Right lobe of liver (tissue), 6 donors: ENCODE data around the gene CPED1. TPM values are rescaled to one million over a fixed set of nuclear protein-coding genes. Genes with fewer than 3 reads are reported as not detected.

ENCODE experiments used
- ATAC-seq, 4 donors: fragments of 200-7000 bp; cut with Tn5 transposase; one replicate each; pipeline ENCODE4 v1.9.1; 2020; ENCODE audit warnings: mild to moderate bottlenecking in 4 of 4, moderate library complexity in 4 of 4
- DNase-seq, 3 donors: peaks; one replicate each; pipeline ENCODE4 v3.0.0-alpha.2; 2020
- H3K27ac ChIP-seq, 3 donors: fragments of 200-600 bp; one replicate each; pipeline ENCODE4 v1.8.0; 2022
- H3K27me3 ChIP-seq, 2 donors: fragments of 200-600 bp; one replicate each; pipeline ENCODE4 v1.8.0; 2022
- H3K36me3 ChIP-seq, 4 donors: fragments of 200-600 bp; sonication (generic) in 1 of 4; one replicate each; pipeline versions ENCODE4 v1.5.1 to v1.8.0; 2017 to 2022; ENCODE audit warnings: control low read depth in 1 of 4
- H3K4me1 ChIP-seq, 4 donors: fragments of 200-600 bp; sonication (generic) in 1 of 4; one replicate each; pipeline versions ENCODE4 v1.5.1 to v1.8.0; 2017 to 2022; ENCODE audit warnings: control low read depth in 1 of 4
- H3K4me3 ChIP-seq, 3 donors: fragments of 200-600 bp; one replicate each; pipeline ENCODE4 v1.8.0; 2022
- H3K9me3 ChIP-seq, 4 donors: fragments of 200-600 bp; sonication (generic) in 1 of 4; one replicate each; pipeline versions ENCODE4 v1.5.1 to v1.8.0; 2017 to 2022; ENCODE audit warnings: control low read depth in 1 of 4
- POLR2A ChIP-seq: fragments of 450-650 bp; IDR thresholded peaks from one replicate; pipeline ENCODE4 v1.6.1; 2017; ENCODE audit warnings: antibody characterized with exemption, mild to moderate bottlenecking
- WGBS: methylation state at CpG from one replicate; pipeline ENCODE4 v1.1.6; 2018; ENCODE audit warnings: low coverage, low lambda C conversion rate; ENCODE audit not compliant: insufficient coverage; ENCODE audit errors: missing lambda C conversion rate; 5-methylcytosine and 5-hydroxymethylcytosine counted together
- intact Hi-C, 2 donors: fragments of 100-400 bp; cut with DNase I; formaldehyde crosslinking; loops; one replicate each; pipeline versions ENCODE4 v1.11.2 to v1.14.1; 2022
- total RNA-seq, 6 experiments: library from RNA; depleted of rRNA in 2 of 6; stranded (reverse); fragments of >200 nt in 2 of 6; fragmentation: NEBNext Ultra II Directional in 3 of 6; extraction: Animal tissue kit (Norgen Biotek cat#: 25700) in 3 of 6; gene quantifications; one replicate each; pipeline versions ENCODE4 v1.1.0 to v1.2.4, GENCODE V29; 2016 to 2023
- TF ChIP-seq, protein P1 (sequence below), 4 donors: fragments of 200-600 bp in 3 of 4; fragments of 450-650 bp in 1 of 4; IDR thresholded peaks; one replicate each; pipeline versions ENCODE4 v1.5.1 to v1.8.0; 2016 to 2022; ENCODE audit warnings: antibody characterized with exemption in 4 of 4, mild to moderate bottlenecking in 2 of 4
- donor health status: DM: no; HTN: yes; CAD: no.
- donor health status: DM: no; HTN: no; CAD: no.
- donor health status: DM: no; HTN: no; CAD: no.
- donor health status: DM: no; HTN: yes; CAD: no.
- donor health status: DM: no; HTN: yes; CAD: no.

Gene CPED1
- total RNA-seq, 6 experiments from 2014 or later = 24.3 to 45.8 (median 34.9) TPM

DNA sequence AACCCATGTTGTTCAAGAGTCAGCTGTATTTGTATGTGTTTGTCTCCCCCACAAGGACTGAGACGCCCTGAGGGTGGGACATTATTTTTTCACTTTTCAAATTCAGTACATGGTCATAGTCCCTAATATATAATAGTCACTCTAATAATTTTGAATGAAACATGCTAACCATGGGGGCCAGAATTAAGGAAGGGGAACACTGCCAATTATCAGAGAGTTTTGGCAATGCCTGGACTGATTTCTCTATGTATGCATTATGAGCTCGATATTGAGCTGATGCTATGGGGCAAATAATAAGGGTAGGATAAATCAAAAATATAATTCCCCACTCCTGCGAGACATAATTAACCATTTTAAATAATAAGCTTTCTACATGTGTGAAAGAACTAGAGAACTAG lies 87.4 kb downstream of the CPED1 start:
- Histone ChIP-seq H3K27me3 (no peaks in the 10 kb centered on the region), H3K9me3 (no peaks in the 10 kb centered on the region), H3K27ac (no peak overlapping the region), H3K4me3 (no peak overlapping the region), H3K4me1 (peaks cover 0 to 42% (median 10%) of the 10 kb centered on the region in 4 donors), H3K36me3 (no peaks in the 10 kb centered on the region)
- TF ChIP-seq, protein P1, sequence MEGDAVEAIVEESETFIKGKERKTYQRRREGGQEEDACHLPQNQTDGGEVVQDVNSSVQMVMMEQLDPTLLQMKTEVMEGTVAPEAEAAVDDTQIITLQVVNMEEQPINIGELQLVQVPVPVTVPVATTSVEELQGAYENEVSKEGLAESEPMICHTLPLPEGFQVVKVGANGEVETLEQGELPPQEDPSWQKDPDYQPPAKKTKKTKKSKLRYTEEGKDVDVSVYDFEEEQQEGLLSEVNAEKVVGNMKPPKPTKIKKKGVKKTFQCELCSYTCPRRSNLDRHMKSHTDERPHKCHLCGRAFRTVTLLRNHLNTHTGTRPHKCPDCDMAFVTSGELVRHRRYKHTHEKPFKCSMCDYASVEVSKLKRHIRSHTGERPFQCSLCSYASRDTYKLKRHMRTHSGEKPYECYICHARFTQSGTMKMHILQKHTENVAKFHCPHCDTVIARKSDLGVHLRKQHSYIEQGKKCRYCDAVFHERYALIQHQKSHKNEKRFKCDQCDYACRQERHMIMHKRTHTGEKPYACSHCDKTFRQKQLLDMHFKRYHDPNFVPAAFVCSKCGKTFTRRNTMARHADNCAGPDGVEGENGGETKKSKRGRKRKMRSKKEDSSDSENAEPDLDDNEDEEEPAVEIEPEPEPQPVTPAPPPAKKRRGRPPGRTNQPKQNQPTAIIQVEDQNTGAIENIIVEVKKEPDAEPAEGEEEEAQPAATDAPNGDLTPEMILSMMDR (IDR thresholded peaks at IDR 0.05) = no peak
- no peak for TF ChIP-seq POLR2A
- WGBS = 89% methylated on average over 3 of the region's 3 CpGs
- ATAC-seq (no peak), DNase-seq (no peak)
- intact Hi-C loops = loop anchor here in 1 of 2 donors (10.0 kb wide), 1 partner anchor 91 kb away; the partner anchor contains the start of gene CPED1

DNA sequence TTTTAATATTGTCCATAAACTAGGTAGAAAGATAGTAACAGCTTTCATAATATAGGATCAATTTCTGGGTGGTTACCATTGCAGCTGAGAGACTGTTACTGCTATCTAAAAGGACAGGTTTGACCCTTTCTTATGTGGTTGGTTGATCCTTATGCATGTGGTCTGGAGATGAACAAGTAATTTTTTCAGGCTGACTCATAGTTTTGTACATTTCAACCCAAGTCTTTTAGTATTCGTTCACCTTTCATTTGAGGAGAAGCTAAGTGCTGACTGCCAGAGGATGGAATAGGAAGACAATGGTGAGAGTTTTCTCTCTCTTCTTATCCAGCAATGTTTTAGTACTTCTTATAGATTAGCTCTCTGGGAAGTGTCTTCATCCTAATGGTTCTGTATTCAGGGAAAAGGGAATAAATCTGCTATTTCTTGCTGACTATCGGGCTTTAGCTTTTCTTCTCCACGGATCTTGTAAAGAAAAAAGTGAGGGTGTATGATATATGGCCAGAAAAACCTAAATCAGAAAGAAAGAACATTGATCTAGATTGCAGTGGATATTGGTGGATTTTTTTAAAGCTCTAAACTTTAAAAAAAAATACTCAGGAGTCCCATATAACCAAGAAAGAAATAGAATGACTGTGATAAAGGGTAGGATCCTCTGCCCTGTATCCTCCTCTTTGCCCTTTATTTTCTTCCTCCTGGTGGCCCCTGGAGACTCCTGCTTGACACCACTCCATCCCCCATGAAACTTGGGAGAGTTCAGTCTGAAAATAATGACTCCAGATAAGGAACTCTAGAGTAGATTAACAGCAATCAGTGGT lies 88.0 kb downstream of the CPED1 start:
- ATAC-seq = no peak
- 78% methylated on average over 3 of the region's 3 CpGs for WGBS
- no peak for DNase-seq
- H3K9me3 ChIP-seq = no peaks in the 10 kb centered on the region
- no peak overlapping the region for H3K27ac ChIP-seq
- no peaks in the 10 kb centered on the region for H3K27me3 ChIP-seq
- intact Hi-C loops = loop anchor here in 1 of 2 donors (10.0 kb wide), 1 partner anchor 92 kb away; the partner anchor contains the start of gene CPED1
- no peak for TF ChIP-seq POLR2A
- TF ChIP-seq, protein P1 (IDR thresholded peaks at IDR 0.05) = no peak
- H3K36me3 ChIP-seq = no peaks in the 10 kb centered on the region
- peaks cover 0 to 48% (median 10%) of the 10 kb centered on the region in 4 donors for H3K4me1 ChIP-seq
- H3K4me3 ChIP-seq = no peak overlapping the region

DNA sequence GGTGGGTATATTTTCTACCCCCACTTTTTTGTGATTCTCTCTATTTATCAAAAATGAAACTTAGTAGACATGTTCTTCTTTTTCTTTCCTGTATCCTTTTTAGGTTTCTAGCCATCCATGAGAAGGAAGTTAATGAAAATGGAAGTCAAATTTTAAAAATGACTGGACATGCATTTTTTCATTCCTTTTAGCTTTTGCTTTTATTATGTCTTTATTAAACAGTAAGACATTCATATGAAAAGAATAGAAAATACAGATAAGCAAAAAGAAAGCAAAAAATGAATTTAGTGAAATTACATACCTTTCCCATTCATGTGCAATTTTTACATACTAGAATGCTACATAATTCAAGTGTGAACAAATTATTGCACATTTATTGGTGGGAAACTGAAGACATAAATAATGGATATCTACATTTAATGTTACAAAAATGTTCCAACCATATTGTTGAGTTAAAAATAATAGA lies 88.7 kb downstream of the CPED1 start:
- ATAC-seq (no peak), DNase-seq (no peak)
- H3K9me3 ChIP-seq = no peaks in the 10 kb centered on the region
- no peaks in the 10 kb centered on the region for H3K36me3 ChIP-seq
- TF ChIP-seq, protein P1 (IDR thresholded peaks at IDR 0.05) = no peak
- TF ChIP-seq POLR2A = no peak
- H3K4me1 ChIP-seq = peaks cover 0 to 49% (median 10%) of the 10 kb centered on the region in 4 donors
- no peaks in the 10 kb centered on the region for H3K27me3 ChIP-seq
- H3K4me3 ChIP-seq = no peak overlapping the region
- intact Hi-C loops = loop anchor here in 1 of 2 donors (10.0 kb wide), 1 partner anchor 92 kb away; the partner anchor contains the start of gene CPED1
- no peak overlapping the region for H3K27ac ChIP-seq

DNA sequence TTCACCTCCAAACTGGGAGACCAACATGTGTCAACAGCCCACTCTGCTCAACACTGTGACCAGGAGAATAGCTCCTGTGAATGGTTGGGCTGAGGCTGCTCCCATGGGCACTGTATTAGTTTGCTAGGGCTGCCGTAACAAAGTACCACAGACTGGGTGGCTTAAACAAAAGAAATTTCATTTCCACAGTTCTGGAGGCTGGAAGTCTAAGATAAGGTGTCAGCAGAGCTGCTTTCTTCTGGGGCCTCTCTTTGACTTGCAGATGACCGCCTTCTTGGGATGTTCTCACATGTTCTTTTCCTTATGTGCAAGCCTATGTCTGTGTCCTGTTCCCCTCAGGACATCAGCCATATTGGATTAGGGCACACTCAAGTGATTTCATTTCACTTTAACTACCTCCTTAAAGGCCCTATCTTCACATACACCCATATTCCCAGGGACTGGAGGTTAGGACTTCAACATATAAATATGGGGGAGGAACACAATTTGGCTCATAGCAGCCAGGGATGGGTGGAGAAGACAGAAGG lies 90.3 kb downstream of the CPED1 start:
- ATAC-seq = no peak
- TF ChIP-seq, protein P1 (IDR thresholded peaks at IDR 0.05) = no peak
- no CpG with 5 or more reads among the region's 2 CpGs for WGBS
- Histone ChIP-seq H3K27ac (peak overlapping the region in 2 of 3 donors; percentile 68 to 74), H3K4me3 (no peak overlapping the region), H3K27me3 (no peaks in the 10 kb centered on the region), H3K4me1 (peaks cover 0 to 37% (median 3%) of the 10 kb centered on the region in 4 donors), H3K9me3 (no peaks in the 10 kb centered on the region), H3K36me3 (no peaks in the 10 kb centered on the region)
- DNase-seq = no peak
- intact Hi-C loops = loop anchor here in 1 of 2 donors (10.0 kb wide), 1 partner anchor 94 kb away; the partner anchor contains the start of gene CPED1
